UCSD-AML1 (cell line): ENCODE results near the gene PBX4.
"Not testable (repeated sequence)": the region's sequence is repeated elsewhere in the genome, so short reads cannot be mapped to it uniquely, and the experiment has no call there.

Experiments
- DNase-seq: peaks from one replicate; lab custom pipeline; 2025; ENCODE audit not compliant: unreplicated experiment; lab: John Stamatoyannopoulos, UW

Gene PBX4

GRCh38 chr19:19627621-19628500 lies 9.4 kb upstream of the PBX4 start, which contains the start of gene LPAR2:
LPAR2 (minus strand) TSS chr19:19628220; CDS start chr19:19627275, 945 bp downstream.
- no peak for DNase-seq

DNA sequence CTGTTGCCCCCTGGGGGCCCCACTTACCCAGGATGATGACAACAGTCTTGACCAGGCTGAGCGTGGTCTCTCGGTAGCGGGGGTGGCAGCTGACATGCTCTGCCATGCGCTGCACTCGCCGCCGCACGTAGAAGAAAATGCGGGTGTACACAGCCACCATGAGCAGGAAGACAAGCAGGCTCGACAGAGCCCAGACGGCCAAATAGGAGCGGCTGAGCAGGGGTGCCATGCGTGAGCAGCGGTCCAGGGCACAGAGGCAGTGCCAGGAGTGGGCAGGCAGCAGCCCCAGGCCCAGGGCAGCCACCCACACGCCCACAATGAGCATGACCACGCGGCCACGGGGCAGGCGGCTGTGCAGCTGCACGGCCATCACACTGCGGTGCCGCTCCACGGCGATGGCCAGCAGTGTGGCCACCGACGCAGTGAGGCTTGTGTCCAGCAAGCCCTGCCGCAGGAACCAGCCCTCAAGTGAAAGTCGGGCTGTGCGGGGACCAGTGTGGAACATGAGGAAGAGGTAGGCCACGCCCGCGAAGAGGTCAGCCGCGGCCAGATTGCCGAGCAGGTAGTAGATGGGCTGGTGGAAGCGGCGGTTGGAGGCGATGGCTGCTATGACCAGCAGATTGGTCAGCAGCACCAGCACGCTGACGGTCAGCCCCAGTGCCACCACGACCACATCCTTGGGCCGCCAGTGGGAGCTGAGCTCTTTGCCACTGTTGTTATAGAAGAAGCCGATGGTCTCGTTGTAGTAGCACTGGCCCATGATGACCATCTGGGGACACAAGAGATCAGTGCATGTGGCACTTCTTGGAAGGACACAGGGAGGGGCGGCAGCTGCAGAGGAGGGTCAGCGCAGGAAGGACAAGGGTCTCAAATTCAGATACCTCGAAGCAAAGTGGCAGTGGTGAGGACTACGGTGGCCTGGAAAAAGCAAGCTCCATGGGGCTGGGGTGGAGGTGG lies 8.3 kb upstream of the PBX4 start:
- no peak for DNase-seq

DNA sequence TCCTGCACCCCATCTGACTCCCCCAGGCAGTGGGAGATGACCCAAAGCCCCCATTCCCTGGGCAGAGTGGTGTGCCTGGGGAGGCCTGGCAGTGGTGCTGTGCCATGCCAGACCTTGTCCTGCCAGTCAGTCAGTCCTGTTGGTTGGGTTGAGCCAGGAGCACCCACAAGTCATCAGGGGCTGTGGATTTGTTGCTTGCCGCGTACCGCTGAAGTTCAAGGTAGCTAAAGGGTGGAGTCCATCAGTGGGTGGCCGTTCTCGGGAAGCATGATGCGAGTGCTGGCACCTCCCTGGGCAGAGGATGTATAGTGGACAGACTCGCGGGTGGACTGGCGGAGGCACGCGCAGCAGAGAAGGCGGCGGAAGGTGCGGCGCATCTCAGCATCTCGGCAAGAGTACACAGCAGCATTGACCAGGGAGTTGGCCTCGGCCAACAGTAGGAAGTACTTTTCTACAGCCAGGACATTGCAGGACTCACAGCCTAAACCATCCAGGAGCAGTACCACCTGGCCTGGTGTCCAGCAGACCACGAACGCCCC lies 5.6 kb upstream of the PBX4 start:
- DNase-seq, result no peak

GRCh38 chr19:19623383-19623782 lies 4.9 kb upstream of the PBX4 start:
- no peak for DNase-seq

DNA sequence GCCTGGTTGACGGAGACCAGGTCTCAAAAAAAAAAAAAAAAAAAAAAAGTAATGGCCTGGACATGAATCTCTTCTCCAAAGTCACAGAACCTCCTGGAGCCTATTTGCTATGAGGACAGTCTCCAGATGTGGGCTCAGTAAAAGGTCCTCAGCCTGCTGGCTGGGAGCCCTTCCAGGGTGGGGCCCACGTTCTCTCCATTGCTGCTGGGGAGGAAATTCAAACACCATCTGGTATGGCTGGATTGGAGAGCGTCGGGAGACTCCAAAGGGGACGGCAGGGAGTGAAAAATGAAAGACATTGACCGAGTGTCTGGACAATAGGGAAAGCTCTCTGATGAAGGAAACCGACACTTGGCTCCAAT lies 1.3 kb upstream of the PBX4 start:
- no peak for DNase-seq

DNA sequence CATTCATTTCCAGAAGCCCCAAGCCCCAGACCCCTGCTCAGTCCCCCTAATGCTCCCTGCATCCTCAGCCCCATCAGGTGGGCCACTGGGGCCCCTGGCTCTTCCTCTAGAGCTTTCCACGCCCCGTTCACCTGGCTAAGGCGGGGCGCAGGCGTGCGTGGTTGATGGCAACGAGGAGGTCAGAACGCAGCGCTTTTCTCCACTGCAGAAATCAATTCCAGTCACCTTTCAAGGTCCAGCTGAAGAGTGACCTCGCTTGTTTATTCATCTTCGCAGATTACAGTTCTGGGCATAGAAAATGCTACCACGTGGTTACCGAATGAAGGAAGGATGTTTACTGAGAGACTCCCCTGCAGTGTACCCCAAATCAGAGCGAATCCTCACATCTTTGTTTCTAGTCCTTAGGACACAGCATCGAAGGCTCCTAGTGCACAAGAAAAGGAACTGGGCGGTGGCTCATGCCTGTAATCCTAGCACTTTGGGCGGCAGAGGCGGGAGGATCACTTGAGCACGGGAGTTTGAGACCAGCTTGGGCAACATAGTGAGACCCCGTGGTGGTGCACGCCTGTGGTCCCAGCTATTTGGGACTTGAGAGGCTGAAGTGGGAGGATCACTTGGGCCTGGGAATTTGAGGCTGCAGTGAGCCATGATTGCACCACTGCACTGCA lies 828 bp upstream of the PBX4 start:
- no peak for DNase-seq

- no peak for DNase-seq
These were observed 3.4 kb downstream of the PBX4 start for GRCh38 chr19:19615086-19615485.

DNA sequence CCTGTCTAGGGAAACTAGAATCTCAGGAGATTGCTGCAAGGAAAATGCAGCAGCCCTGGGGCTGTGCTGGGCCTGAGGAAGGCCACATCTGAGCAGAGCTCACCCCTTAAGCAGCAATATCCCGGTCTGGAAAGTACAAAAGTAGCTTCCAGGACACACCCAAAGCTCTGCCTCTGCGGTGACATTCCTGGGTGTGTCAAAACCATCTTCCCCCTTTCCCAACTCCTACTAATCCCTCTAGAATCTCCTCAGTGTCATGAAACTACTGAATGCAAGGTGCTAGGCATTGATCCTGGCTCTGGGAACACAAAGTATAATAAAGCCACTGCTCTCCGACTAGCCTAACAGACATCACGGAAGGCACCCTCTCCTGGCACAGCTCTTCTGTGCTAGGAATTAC lies 5.0 kb downstream of the PBX4 start:
- DNase-seq, result no peak

DNA sequence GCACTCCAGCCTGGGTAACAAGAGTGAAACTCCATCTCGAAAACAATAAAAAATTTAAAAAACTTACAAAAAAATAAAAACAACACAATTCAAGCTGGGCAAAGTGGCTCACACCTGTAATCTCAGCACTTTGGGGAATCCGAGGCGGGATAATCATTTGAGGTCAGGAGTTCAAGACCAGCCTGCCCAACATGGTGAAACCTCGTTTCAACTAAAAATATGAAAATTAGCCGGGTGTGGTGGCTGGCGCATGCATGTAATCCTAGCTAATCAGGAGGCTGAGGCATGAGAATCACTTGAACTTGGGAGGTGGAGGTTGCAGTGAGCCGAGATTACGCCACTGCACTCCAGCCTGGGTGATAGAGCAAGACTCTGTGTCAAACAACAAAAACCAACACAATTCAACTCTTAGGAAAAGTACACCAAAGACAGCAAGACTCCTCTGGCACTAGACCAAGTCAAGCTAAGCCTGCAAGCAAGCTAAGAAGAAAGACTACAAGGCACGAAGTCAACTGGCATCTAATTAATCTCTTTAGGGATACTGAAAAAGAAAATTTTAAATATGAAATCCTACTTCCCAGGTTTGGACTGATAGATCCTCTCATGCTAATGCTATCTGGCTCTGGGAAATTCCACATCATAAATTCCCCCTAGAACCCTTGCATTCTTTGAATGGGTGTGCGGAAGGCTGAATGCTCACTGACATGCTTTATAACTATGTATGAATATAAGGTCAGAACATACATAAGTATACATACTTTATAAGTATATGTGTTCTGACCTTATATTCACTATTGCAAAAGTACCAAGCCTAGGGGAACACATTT lies 7.9 kb downstream of the PBX4 start:
- no peak for DNase-seq

- not testable (repeated sequence) for DNase-seq
These were observed 11.8 kb downstream of the PBX4 start for GRCh38 chr19:19606686-19607085.

- no peak for DNase-seq
These were observed 12.5 kb downstream of the PBX4 start for GRCh38 chr19:19606021-19606420.

DNA sequence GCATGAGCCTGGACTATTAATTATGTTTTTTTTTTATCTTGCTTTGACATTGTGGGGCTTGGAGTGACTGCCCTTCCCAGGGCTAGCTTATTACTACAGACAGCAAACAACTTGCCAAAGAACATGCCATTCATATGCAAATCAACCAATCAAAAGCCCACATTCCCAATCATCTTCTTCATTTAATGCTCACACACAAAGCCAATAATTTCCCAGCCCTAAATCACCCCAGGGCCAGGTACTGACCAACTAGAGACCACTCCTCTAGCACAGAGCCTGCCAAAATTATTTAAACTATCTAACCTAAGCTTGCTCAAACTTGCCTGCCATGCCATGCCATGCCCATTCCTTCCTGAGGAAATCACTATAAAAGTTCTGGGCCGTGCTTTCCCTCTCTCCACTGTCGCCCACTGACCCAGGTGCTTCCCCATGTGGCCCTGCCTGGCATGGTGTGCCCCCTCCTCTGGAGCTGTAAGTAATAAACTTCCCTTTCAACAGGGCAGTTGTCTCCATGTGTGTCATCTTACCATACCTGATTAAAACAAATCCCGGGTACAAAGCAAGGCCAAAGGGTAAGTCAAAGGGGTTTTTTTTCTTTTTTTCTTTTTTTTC lies 15.7 kb downstream of the PBX4 start:
- DNase-seq, result no peak

DNA sequence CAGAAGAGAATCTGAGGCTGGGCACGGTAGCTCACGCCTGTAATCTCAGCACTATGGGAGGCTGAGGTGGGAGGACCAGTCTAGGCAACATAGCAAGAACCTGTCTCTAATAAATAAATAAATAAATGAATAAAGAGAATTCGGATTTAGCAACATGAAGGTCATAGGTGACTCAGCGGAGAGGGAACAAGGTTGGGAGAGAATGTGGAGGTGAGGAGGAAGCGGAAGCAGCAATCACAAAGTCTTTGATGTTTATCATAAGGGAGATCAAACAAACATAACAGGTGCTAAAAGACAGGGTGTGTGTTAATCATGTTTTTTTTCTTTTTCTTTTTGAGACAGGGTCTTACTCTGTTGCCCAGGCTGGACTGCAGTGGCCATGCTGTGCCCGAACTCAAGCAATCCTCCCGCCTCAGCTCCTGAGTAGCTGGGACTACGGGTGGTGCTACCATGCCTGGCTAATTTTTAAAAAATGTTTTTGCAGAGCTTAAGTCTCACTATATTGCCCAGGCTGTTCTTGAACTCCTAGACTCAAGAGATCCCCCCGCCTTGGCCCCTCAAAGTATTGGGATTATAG lies 16.3 kb downstream of the PBX4 start:
- no peak for DNase-seq

DNA sequence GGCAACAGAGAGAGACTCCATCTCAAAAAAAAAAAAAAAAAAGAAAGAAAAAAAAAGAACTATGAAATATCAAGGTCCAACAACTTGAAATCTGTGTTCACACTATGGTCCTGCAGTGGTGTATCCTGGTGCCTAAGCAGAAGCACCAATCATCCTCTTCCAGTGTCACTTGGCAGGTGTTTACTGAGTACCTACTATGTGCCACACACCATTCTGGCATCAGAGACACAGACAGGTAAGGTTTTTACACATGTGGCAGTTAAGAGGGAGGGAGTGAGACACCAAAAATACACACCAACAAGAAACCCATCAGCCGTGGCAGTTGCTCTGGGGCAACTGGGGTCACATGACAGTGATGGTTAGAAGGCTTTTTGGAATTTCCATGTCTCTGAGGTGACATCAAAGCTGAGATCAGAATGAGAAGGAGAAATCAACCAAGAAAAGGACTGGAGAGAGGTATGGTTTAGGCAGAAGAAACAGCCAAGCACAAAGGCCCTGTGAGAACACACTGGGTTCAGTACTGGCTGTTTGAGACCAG lies 17.6 kb downstream of the PBX4 start:
- DNase-seq, result no peak

GRCh38 chr19:19598728-19599451 lies 19.6 kb downstream of the PBX4 start:
- DNase-seq, result not testable (repeated sequence)

GRCh38 chr19:19597809-19598306 lies 20.6 kb downstream of the PBX4 start:
- DNase-seq, result no peak

DNA sequence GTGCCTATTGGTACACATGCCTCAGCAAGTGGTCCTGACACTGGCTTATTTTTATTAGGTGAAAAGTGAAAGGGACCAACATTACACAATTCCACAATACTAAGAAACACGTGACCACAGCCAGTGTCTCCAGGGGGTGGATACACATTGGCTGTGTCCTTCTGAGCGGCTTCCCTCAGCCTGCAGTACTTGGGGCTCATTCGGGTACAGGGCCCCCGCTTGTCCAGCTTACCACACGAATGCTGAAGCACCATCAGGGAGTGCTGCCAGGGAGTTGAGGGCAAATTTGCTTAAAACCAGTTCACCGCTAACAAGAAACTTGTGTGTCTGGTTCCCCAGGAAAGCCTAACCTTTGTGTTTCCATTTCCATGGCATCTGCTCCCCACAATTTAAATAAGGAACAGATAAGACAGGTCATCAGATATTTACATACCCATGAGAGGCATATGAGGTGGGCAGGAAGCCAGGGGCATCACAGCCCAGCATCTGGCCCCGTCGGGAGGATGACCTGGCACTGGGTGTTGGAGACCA lies 23.3 kb downstream of the PBX4 start:
- DNase-seq, result no peak

DNA sequence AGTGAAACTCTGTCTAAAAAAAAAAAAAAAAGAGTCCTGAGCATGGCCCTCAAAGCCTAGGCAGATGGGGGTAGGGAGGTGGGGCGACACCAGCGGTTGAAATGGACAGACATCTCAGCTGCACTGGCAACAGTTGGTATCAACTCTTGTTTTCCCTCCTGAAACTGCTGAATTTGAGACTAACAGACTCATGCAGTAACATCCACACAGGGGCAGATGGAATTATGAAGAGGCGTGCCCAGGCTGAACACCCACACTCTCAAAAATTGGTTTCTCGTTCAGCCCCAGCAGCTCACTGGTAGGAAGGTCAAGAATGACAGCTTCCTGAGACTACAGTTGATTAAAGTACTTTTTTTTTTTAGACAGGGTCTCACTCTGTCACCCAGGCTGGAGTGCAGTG lies 24.1 kb downstream of the PBX4 start:
- no peak for DNase-seq
